ENCODE data around the gene RBMS1. TPM values are rescaled to one million over a fixed set of nuclear protein-coding genes. Genes with fewer than 3 reads are reported as not detected.

The RBMS1 gene
- total RNA-seq, 1 donor from 2014 or later, result 102 TPM

GRCh38 chr2:160474319-160474645 lies 19.3 kb downstream of the RBMS1 start:
- no peaks in the 10 kb centered on the region for H3K27me3 ChIP-seq
- DNase-seq, result no peak
- H3K4me3 ChIP-seq, result no peak overlapping the region
- H3K4me1 ChIP-seq, result peaks cover 54% of the 10 kb centered on the region
- no peak for ATAC-seq
- no peak for TF ChIP-seq CTCF (IDR thresholded peaks at IDR 0.05)
- intact Hi-C loops (cut with DNase I), result no loop called here
- no peaks in the 10 kb centered on the region for H3K9me3 ChIP-seq
- no peaks in the 10 kb centered on the region for H3K36me3 ChIP-seq
- H3K27ac ChIP-seq, result no peak overlapping the region

- Histone ChIP-seq H3K27ac (no peak overlapping the region), H3K27me3 (no peaks in the 10 kb centered on the region), H3K9me3 (no peaks in the 10 kb centered on the region), H3K4me1 (peaks cover 57% of the 10 kb centered on the region), H3K36me3 (no peaks in the 10 kb centered on the region), H3K4me3 (no peak overlapping the region)
- no peak for ATAC-seq
- intact Hi-C loops (cut with DNase I), result no loop called here
- no peak for DNase-seq
- TF ChIP-seq CTCF (IDR thresholded peaks at IDR 0.05), result no peak
Measured at GRCh38 chr2:160473468-160474318, 19.9 kb downstream of the RBMS1 start.

GRCh38 chr2:160472839-160473251 lies 20.8 kb downstream of the RBMS1 start:
- no peak for DNase-seq
- TF ChIP-seq CTCF (IDR thresholded peaks at IDR 0.05), result no peak
- H3K27me3 ChIP-seq, result no peaks in the 10 kb centered on the region
- intact Hi-C loops (cut with DNase I), result no loop called here
- H3K36me3 ChIP-seq, result no peaks in the 10 kb centered on the region
- peak overlapping the region; percentile 15 for H3K27ac ChIP-seq
- H3K4me1 ChIP-seq, result peaks cover 56% of the 10 kb centered on the region
- H3K9me3 ChIP-seq, result no peaks in the 10 kb centered on the region
- H3K4me3 ChIP-seq, result no peak overlapping the region
- no peak for ATAC-seq

GRCh38 chr2:160471950-160472349 lies 21.7 kb downstream of the RBMS1 start:
- no peak for TF ChIP-seq CTCF (IDR thresholded peaks at IDR 0.05)
- intact Hi-C loops (cut with DNase I), result no loop called here
- DNase-seq (no peak), ATAC-seq (no peak)
- H3K9me3 ChIP-seq, result no peaks in the 10 kb centered on the region
- peaks cover 50% of the 10 kb centered on the region for H3K4me1 ChIP-seq
- H3K4me3 ChIP-seq, result no peak overlapping the region
- no peaks in the 10 kb centered on the region for H3K27me3 ChIP-seq
- peak overlapping the region; percentile 5 for H3K27ac ChIP-seq
- H3K36me3 ChIP-seq, result no peaks in the 10 kb centered on the region

- no peaks in the 10 kb centered on the region for H3K36me3 ChIP-seq
- no peak for DNase-seq
- H3K27me3 ChIP-seq, result no peaks in the 10 kb centered on the region
- no peak overlapping the region for H3K4me3 ChIP-seq
- no peaks in the 10 kb centered on the region for H3K9me3 ChIP-seq
- no peak overlapping the region for H3K27ac ChIP-seq
- H3K4me1 ChIP-seq, result peaks cover 43% of the 10 kb centered on the region
- no peak for TF ChIP-seq CTCF (IDR thresholded peaks at IDR 0.05)
- intact Hi-C loops (cut with DNase I), result no loop called here
- no peak for ATAC-seq
Measured at GRCh38 chr2:160469621-160470204, 23.9 kb downstream of the RBMS1 start.

Data from upper lobe of right lung (tissue), 1 donor.